HCT116 (cell line): ENCODE measurements around the gene BRDT. TPM values are rescaled to one million over a fixed set of nuclear protein-coding genes. Genes with fewer than 3 reads are reported as not detected.

Experiments used
- ATAC-seq: fragments of 200-7000 bp; cut with Tn5 transposase; 2 replicates; pipeline ENCODE4 v1.9.1; 2020; ENCODE audit warnings: mild to moderate bottlenecking, moderate library complexity
- BruUV-seq: library from RNA; stranded (reverse); fragments of 400-500 nt; replicated peaks from 2 replicates; lab custom pipeline; 2021; lab: Mats Ljungman, UMichigan
- CTCF ChIA-PET: fragments of 300-600 bp; sonication (Branson Sonifier 250); formaldehyde crosslinking; loops from one replicate; lab custom pipeline; 2021; ENCODE audit warnings: antibody characterized with exemption; lab: Charles Lee
- POLR2A ChIA-PET: fragments of 300-600, 350-600 bp; sonication (Branson Sonifier 250); formaldehyde crosslinking; loops from one replicate; lab custom pipeline; 2021; ENCODE audit warnings: antibody characterized with exemption; lab: Charles Lee
- RAD21 ChIA-PET, 2 experiments: fragments of 300-600 bp; sonication (Branson Sonifier 250); formaldehyde crosslinking; loops; one replicate each; lab custom pipeline; 2023; ENCODE audit warnings: low total read pairs in 2 of 2; ENCODE audit not compliant: uncharacterized antibody in 2 of 2, unreplicated experiment in 2 of 2, low non-redundant PET in 1 of 2; lab: Charles Lee
- DNase-seq: peaks from one replicate; pipeline ENCODE4 v3.0.0-alpha.2; 2010; ENCODE audit warnings: low read depth, low spot score
- H2AFZ ChIP-seq: fragments of 200-600 bp; shearing (Covaris generic), sonication (generic); 2 replicates; pipeline ENCODE4 v1.6.1; 2017; ENCODE audit warnings: low read depth, mixed run types, mixed read lengths, antibody characterized with exemption, low read length; ENCODE audit not compliant: poor library complexity, severe bottlenecking
- H3K27ac ChIP-seq: 2 replicates; pipeline ENCODE4 v1.5.1; 2012; ENCODE audit warnings: low read depth, low read length
- H3K27me3 ChIP-seq: fragments of 200-600 bp; sonication (generic); 2 replicates; pipeline ENCODE4 v1.6.1; 2016; ENCODE audit warnings: mixed run types, low read length, mixed read lengths; ENCODE audit not compliant: insufficient read depth
- H3K36me3 ChIP-seq, 2 experiments: fragments of 200-500 bp in 1 of 2; fragments of 200-600 bp in 1 of 2; sonication (Bioruptor generic) in 1 of 2; sonication (generic) in 1 of 2; 2 replicates each; pipeline versions ENCODE4 v1.5.1 to v1.6.1; 2014 to 2016; ENCODE audit warnings: low read length in 2 of 2, inconsistent platforms in 1 of 2, mixed read lengths in 1 of 2, mixed run types in 1 of 2; ENCODE audit not compliant: insufficient read depth in 2 of 2, control insufficient read depth in 1 of 2
- H3K4me1 ChIP-seq, 2 experiments: fragments of 200-600 bp in 1 of 2; sonication (generic) in 1 of 2; 2 replicates each; pipeline versions ENCODE4 v1.5.1 to v1.6.1; 2012 to 2017; ENCODE audit warnings: low read length in 2 of 2, inconsistent platforms in 1 of 2, mild to moderate bottlenecking in 1 of 2, mixed read lengths in 1 of 2, mixed run types in 1 of 2, moderate library complexity in 1 of 2; ENCODE audit not compliant: insufficient read depth in 2 of 2, control insufficient read depth in 1 of 2
- H3K4me2 ChIP-seq: fragments of 200-600 bp; sonication (generic); 2 replicates; pipeline ENCODE4 v1.6.1; 2017; ENCODE audit warnings: mixed run types, low read length, mixed read lengths
- H3K4me3 ChIP-seq, 2 experiments: fragments of 200-600 bp in 1 of 2; sonication (generic) in 1 of 2; replicated peaks in 1 of 2; 2 replicates each; pipeline ENCODE4 v1.5.1; 2011 to 2016; ENCODE audit warnings: low read length in 2 of 2, control low read depth in 1 of 2, low read depth in 1 of 2, mild to moderate bottlenecking in 1 of 2, mixed read lengths in 1 of 2, mixed run types in 1 of 2
- H3K79me2 ChIP-seq: fragments of 200-600 bp; sonication (generic); 2 replicates; pipeline ENCODE4 v1.6.1; 2017; ENCODE audit warnings: mild to moderate bottlenecking, mixed run types, low read length, moderate library complexity, mixed read lengths; ENCODE audit not compliant: insufficient read depth
- H3K9ac ChIP-seq: fragments of 200-600 bp; sonication (generic); 2 replicates; pipeline ENCODE4 v1.6.1; 2016; ENCODE audit warnings: low read length, mixed read lengths
- H3K9me2 ChIP-seq: fragments of 200-600 bp; sonication (generic), shearing (Covaris generic); 2 replicates; pipeline ENCODE4 v1.6.1; 2017; ENCODE audit warnings: mixed run types, mild to moderate bottlenecking, moderate library complexity; ENCODE audit not compliant: insufficient read depth
- H3K9me3 ChIP-seq, 2 experiments: fragments of 200-500 bp in 1 of 2; fragments of 200-600 bp in 1 of 2; sonication (Bioruptor generic) in 1 of 2; sonication (generic) in 1 of 2; 2 replicates each; pipeline ENCODE4 v1.6.1; 2014 to 2017; ENCODE audit warnings: low read length in 2 of 2, mixed read lengths in 2 of 2, inconsistent platforms in 1 of 2, low read depth in 1 of 2, mild to moderate bottlenecking in 1 of 2, mixed run types in 1 of 2, moderate library complexity in 1 of 2; ENCODE audit not compliant: control insufficient read depth in 1 of 2, insufficient read depth in 1 of 2
- H4K20me1 ChIP-seq: fragments of 200-600 bp; sonication (generic), shearing (Covaris generic); 2 replicates; pipeline ENCODE4 v1.6.1; 2017; ENCODE audit warnings: mixed run types, mild to moderate bottlenecking, moderate library complexity; ENCODE audit not compliant: insufficient read depth
- CEBPB ChIP-seq: IDR thresholded peaks from 2 replicates; pipeline ENCODE4 v1.6.1; 2012; ENCODE audit warnings: low read depth
- MAX ChIP-seq: IDR thresholded peaks from 2 replicates; pipeline ENCODE4 v1.6.1; 2012
- RAD21 ChIP-seq: IDR thresholded peaks from 2 replicates; pipeline ENCODE4 v1.6.1; 2012; ENCODE audit warnings: low read depth, mild to moderate bottlenecking
- SP1 ChIP-seq: IDR thresholded peaks from 2 replicates; pipeline ENCODE4 v1.6.1; 2012; ENCODE audit warnings: low read depth
- TCF7L2 ChIP-seq: IDR thresholded peaks from 2 replicates; pipeline ENCODE4 v1.7.0; 2011; ENCODE audit warnings: borderline replicate concordance, inconsistent platforms; ENCODE audit not compliant: insufficient read depth, insufficient read length; ENCODE audit errors: extremely low read depth
- YY1 ChIP-seq: IDR thresholded peaks from 2 replicates; pipeline ENCODE4 v1.6.1; 2011; ENCODE audit warnings: low read length, low read depth, moderate library complexity, mild to moderate bottlenecking; ENCODE audit not compliant: insufficient replicate concordance; ENCODE audit errors: extremely low read depth
- ZFX ChIP-seq: fragments of 450-650 bp; IDR thresholded peaks from 2 replicates; pipeline ENCODE4 v1.6.1; 2017
- ZNF274 ChIP-seq: fragments of 200-500 bp; sonication (Bioruptor generic); IDR thresholded peaks from 2 replicates; pipeline ENCODE4 v1.6.1; 2014; ENCODE audit warnings: mild to moderate bottlenecking, low read depth, low read length, inconsistent platforms
- intact Hi-C: fragments of 100-400 bp; cut with micrococcal nuclease; formaldehyde crosslinking; loops from 2 replicates; pipeline ENCODE4 v1.10.0; 2022
- total RNA-seq: library from RNA; stranded (reverse); gene quantifications from one replicate; pipeline ENCODE4 v1.2.1, GENCODE V29; 2021; ENCODE audit not compliant: unreplicated experiment
- TF ChIP-seq, protein P1 (sequence below): IDR thresholded peaks from 2 replicates; pipeline ENCODE4 v1.6.1; 2011; ENCODE audit warnings: mild to moderate bottlenecking, low read length, moderate library complexity; ENCODE audit not compliant: insufficient replicate concordance; ENCODE audit errors: extremely low read depth
- TF ChIP-seq, protein P2 (sequence below), 3 experiments: fragments of 200-600 bp in 1 of 3; sonication (generic) in 1 of 3; IDR thresholded peaks in 2 of 3; conservative IDR thresholded peaks in 1 of 3; 2 replicates each; pipeline ENCODE4 v1.5.1; 2012 to 2017; ENCODE audit warnings: low read depth in 2 of 3, low read length in 2 of 3, antibody characterized with exemption in 1 of 3, borderline replicate concordance in 1 of 3, control low read depth in 1 of 3, mild to moderate bottlenecking in 1 of 3, mixed read lengths in 1 of 3, mixed run types in 1 of 3, moderate library complexity in 1 of 3; ENCODE audit not compliant: insufficient read depth in 1 of 3

The BRDT gene
- total RNA-seq, 1 experiment from 2014 or later, result not detected

- no peak overlapping the region for H3K4me3 ChIP-seq
- no peak overlapping the region for H3K27ac ChIP-seq
- no peaks in the 10 kb centered on the region for H3K79me2 ChIP-seq
- no peaks in the 10 kb centered on the region for H3K9me3 ChIP-seq
- no peaks in the 10 kb centered on the region for H3K4me1 ChIP-seq
- no peaks in the 10 kb centered on the region for H4K20me1 ChIP-seq
- H3K36me3 ChIP-seq, result no peaks in the 10 kb centered on the region
- no peak overlapping the region for H2AFZ ChIP-seq
- ATAC-seq, result no peak
- ChIA-PET RAD21 (no interaction called here), CTCF (no interaction called here), POLR2A (no interaction called here)
- H3K27me3 ChIP-seq, result no peaks in the 10 kb centered on the region
- intact Hi-C loops, result no loop called here
- TF ChIP-seq, protein P1, sequence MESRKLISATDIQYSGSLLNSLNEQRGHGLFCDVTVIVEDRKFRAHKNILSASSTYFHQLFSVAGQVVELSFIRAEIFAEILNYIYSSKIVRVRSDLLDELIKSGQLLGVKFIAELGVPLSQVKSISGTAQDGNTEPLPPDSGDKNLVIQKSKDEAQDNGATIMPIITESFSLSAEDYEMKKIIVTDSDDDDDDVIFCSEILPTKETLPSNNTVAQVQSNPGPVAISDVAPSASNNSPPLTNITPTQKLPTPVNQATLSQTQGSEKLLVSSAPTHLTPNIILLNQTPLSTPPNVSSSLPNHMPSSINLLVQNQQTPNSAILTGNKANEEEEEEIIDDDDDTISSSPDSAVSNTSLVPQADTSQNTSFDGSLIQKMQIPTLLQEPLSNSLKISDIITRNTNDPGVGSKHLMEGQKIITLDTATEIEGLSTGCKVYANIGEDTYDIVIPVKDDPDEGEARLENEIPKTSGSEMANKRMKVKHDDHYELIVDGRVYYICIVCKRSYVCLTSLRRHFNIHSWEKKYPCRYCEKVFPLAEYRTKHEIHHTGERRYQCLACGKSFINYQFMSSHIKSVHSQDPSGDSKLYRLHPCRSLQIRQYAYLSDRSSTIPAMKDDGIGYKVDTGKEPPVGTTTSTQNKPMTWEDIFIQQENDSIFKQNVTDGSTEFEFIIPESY, result no peak
- no peak for TF ChIP-seq SP1
- no peak for TF ChIP-seq RAD21
- no peak for TF ChIP-seq ZNF274
- TF ChIP-seq, protein P2, sequence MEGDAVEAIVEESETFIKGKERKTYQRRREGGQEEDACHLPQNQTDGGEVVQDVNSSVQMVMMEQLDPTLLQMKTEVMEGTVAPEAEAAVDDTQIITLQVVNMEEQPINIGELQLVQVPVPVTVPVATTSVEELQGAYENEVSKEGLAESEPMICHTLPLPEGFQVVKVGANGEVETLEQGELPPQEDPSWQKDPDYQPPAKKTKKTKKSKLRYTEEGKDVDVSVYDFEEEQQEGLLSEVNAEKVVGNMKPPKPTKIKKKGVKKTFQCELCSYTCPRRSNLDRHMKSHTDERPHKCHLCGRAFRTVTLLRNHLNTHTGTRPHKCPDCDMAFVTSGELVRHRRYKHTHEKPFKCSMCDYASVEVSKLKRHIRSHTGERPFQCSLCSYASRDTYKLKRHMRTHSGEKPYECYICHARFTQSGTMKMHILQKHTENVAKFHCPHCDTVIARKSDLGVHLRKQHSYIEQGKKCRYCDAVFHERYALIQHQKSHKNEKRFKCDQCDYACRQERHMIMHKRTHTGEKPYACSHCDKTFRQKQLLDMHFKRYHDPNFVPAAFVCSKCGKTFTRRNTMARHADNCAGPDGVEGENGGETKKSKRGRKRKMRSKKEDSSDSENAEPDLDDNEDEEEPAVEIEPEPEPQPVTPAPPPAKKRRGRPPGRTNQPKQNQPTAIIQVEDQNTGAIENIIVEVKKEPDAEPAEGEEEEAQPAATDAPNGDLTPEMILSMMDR (IDR thresholded peaks at IDR 0.05 in 2 of 3, conservative IDR thresholded peaks at IDR 0.05 in 1 of 3; ENCODE audit: borderline replicate concordance in 1 of 3, insufficient read depth in 1 of 3, low read depth in 2 of 3, low read length in 2 of 3), result no peak
- no peak for TF ChIP-seq MAX
- no peak for TF ChIP-seq CEBPB
- TF ChIP-seq YY1, result no peak
- TF ChIP-seq ZFX, result no peak
- no peak for TF ChIP-seq TCF7L2
- H3K9me2 ChIP-seq, result no peaks in the 10 kb centered on the region
- no peak overlapping the region for H3K4me2 ChIP-seq
- DNase-seq, result no peak
- no peak overlapping the region for H3K9ac ChIP-seq
- no TSS peak for BruUV-seq
Observed at GRCh38 chr1:91948097-91948496, 1.1 kb upstream of the BRDT start.
